WTC11 (cell line): Measurements from ENCODE around the gene RPTN.

Experiments
- GABPB1 ChIP-seq: sonication (generic); formaldehyde crosslinking; IDR thresholded peaks from 2 replicates; pipeline ENCODE4 v1.8.1; 2023; ENCODE audit warnings: mild to moderate bottlenecking, missing genetic modification reagents
- STAT6 ChIP-seq: sonication (generic); formaldehyde crosslinking; conservative IDR thresholded peaks from 2 replicates; pipeline ENCODE4 v1.8.1; 2023; ENCODE audit warnings: mild to moderate bottlenecking, low read depth, missing genetic modification reagents, moderate library complexity
- ZNF671 ChIP-seq: fragments of 250-450 bp; sonication (Bioruptor Pico); IDR thresholded peaks from 2 replicates; pipeline ENCODE4 v1.8.0; 2021; ENCODE audit warnings: mild to moderate bottlenecking
- TF ChIP-seq, protein P1 (sequence below): fragments of 200-600 bp; IDR thresholded peaks from 2 replicates; pipeline ENCODE4 v1.8.0; 2022; ENCODE audit warnings: antibody characterized with exemption

DNA sequence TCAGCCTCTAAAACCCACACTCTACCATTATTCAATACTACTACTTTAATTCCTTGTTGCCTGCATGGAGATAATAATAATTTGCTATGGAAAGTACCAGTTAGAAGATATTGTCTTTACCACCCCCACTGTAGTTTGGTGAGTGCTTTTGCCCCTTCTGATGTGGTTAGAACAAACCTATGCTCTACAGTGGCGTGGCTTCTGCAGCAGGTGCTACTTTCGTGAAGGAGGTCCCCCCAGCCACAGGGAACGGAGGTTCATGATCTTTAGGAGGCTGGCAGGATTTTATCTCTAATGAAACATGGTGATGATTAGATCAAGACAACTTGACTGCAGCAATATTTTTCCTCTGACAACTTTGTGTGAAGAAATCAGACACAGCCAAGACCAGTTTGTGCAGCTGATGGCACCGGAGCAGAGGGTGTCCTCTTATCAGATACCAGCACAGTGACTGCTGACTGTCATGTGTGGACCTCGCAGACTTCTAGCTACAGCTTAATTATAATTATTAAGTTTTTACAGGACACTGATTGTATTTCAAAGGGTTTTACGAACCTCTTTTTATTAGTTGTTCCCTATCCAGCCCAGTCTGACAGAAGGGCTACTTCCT lies 33.1 kb downstream of the RPTN start:
- TF ChIP-seq GABPB1 (CRISPR knock-in tag) = no peak
- no peak for TF ChIP-seq STAT6 (CRISPR knock-in tag)
- TF ChIP-seq ZNF671 (CRISPR knock-in tag) = no peak
- TF ChIP-seq, protein P1, sequence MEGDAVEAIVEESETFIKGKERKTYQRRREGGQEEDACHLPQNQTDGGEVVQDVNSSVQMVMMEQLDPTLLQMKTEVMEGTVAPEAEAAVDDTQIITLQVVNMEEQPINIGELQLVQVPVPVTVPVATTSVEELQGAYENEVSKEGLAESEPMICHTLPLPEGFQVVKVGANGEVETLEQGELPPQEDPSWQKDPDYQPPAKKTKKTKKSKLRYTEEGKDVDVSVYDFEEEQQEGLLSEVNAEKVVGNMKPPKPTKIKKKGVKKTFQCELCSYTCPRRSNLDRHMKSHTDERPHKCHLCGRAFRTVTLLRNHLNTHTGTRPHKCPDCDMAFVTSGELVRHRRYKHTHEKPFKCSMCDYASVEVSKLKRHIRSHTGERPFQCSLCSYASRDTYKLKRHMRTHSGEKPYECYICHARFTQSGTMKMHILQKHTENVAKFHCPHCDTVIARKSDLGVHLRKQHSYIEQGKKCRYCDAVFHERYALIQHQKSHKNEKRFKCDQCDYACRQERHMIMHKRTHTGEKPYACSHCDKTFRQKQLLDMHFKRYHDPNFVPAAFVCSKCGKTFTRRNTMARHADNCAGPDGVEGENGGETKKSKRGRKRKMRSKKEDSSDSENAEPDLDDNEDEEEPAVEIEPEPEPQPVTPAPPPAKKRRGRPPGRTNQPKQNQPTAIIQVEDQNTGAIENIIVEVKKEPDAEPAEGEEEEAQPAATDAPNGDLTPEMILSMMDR = no peak
